HG02798 (cell line): ENCODE results near the gene NAV3.
"Not testable (repeated sequence)": the region's sequence is repeated elsewhere in the genome, so short reads cannot be mapped to it uniquely, and the experiment has no call there.

Experiments
- ATAC-seq: cut with Tn5 transposase; IDR thresholded peaks from one replicate; pipeline ENCODE4 v1.9.1; 2021; ENCODE audit warnings: mild to moderate bottlenecking; ENCODE audit not compliant: unreplicated experiment, poor library complexity

Gene NAV3

DNA sequence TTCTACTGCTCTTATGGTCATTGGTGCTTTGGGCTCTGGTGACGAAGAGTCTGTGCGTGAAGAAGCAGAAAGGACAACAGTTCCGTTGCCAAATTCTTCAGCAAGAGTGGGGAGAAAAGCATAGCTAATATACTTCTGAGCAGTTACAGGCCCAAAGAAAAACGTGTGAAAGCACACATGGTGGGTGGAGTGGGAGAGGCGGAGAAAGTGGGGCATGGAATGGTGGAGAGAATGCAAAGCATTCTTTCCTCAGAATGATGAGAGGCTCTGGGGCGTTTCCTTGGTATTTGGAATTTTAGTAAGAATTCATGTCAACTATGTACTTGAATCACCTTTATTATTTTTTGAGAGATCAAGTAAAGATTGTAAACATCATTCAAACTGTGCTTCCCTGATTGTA, 396.1 kb downstream of the NAV3 start:
- ATAC-seq = no peak

DNA sequence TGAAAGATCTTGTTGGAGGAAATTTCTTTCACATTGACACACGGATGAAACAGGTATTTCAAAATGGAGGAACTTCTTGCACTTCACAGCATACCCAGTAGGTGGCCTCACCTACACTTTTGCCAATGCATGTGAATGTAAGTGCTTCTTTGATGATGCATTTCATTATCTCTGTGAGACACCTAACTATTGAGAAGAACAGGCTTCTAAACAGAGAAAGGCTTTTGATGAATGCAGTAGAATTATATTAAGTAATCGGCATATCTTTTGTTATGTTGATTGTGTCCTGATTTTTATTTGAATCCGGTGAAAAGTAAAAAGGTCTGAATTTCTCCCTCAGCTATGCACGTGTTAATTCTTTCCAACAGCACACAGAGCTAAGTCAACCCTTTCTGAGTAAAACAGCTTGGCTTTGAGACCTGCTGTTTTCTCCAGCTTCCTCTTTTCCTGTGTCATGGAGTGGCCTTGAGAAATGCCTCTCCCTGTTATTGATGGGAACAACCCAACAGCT, 399.0 kb downstream of the NAV3 start:
- ATAC-seq = peak; percentile 97

DNA sequence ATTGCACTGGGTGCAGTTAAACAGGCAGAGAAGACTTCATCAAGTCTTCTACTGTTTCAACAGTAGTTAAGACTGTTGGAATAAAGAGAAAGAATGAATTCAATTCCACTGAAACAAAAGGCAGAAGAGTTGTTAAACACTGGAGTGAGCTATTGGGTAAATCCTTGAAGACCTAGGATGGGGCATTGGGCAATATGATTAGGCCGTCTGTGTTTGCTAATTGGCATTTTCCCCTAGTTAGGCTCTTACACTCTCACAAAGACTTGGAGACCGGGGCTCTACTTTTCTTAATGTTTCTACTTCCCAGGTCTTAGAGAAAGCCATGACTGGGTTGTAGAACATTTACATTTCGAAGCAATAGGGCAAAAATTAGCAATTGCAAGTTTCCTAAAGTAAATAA, 402.1 kb downstream of the NAV3 start:
- no peak for ATAC-seq

DNA sequence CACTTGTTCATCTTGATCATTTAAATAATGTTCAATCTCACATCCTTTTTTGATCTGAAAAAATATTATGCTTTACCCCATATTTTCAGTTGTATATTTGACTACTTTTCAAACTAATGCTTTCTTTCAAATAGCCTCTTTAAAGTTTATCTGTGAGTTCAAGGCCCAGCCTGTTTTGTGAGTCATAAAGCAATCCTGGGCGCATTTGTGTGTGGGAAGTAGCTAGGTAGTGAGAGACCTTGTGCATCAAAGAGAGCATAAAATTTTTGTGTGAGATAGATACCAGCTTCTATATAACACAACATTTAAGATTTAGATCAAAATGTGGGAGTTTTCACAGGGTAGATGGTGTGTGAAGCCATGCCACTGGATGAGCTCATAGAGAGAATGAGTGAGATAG, 405.6 kb downstream of the NAV3 start:
- ATAC-seq = no peak

DNA sequence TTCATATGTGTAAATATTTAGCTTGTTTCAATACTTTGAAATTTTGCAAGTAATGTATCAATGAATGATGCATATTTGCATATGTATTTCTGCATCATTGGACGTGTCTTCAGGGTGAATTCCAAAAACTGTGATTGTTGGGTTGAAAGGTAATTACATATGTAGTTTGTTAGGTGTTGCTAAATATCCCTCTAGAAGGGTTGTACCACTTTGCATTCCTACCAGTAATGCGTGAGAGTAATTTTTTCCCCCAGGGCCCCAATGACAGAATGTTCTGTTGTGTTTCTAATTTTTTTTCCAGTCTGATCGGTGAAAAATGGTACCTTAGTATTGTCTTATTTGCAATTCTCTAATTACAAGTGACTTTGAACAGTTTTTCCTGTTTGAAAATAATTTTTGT, 408.9 kb downstream of the NAV3 start:
- no peak for ATAC-seq

DNA sequence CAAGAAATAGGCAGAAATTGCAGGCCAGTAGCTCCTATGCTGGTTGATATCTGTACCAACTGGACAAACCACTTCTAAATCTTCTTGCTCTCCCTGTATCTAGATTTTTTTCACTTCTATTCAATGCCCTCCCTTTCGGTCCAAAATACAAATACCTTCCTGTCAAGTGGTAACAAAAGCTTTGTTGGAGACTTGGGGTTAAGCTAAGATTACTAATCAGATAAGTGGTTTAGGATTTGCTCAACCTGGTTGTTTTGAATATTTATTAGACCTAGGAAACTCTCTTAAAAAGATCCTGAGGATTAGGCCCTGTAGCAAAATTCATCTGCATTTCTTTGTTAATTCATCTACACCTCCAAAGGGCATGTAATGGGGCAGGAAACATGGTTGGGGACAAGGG, 410.1 kb downstream of the NAV3 start:
- ATAC-seq = no peak

DNA sequence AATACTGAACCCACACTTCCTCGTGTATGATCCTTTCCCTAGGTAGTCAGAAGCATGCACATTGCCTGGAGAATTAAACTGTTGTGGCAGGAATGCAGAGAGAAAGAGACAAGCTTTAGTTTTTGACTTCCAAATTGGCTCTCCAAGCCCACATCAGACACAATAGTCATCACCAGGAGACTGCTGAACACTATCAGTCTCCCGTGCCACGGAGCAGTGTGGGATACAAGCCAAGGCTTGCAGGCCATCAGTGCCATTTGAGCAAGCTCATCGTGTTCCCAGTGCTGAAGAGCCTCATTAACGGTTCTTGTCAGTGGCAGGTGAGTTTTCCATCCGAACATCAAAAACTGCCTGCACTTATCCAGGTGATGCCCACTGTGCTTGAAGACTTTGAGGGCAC, 410.8 kb downstream of the NAV3 start:
- no peak for ATAC-seq

DNA sequence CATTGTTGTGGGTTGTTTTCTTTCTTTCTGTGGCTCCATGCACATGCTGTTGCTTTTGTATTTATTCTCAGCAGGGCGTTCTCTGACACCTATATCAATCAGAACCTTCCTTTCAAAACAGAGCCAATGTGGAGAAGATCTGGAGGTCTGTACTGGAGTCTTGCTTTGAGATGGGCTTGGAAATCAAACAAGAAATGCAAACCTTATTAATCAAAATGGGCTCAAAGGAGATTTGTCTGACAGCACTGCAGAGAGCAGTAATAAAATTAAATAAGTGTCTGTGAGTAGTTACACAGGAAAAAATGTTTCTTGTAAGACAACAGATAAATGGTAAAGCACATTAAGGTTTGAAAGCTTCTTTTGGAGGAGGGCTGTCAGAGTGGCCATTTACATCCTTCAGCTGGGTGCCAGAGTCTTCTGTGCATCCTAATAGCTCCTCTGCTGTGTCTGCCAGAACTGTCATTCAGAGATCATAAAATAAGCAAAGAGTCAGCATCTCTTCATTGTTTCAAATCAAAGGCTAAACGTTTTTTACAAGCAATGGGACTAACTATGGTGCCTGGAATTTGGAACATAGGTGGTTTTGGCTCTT, 414.3 kb downstream of the NAV3 start:
- ATAC-seq = no peak

DNA sequence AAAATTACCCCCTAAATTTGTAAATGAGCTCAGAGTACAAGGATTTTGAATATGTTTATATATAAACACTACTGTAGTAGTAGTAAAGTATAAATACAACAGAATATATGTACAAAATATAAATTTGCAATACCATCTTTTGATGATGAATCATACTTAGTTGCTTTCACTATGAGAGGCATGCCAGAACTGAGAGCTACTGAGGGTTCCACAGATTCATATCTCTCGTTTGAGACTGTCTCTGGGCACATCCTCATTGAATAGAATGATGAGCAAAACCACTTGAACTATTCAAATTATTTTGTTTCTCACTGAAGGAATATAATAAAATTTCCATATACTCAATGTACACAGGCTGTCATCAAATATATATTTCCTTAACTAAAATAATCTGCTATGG, 417.6 kb downstream of the NAV3 start:
- ATAC-seq = no peak

DNA sequence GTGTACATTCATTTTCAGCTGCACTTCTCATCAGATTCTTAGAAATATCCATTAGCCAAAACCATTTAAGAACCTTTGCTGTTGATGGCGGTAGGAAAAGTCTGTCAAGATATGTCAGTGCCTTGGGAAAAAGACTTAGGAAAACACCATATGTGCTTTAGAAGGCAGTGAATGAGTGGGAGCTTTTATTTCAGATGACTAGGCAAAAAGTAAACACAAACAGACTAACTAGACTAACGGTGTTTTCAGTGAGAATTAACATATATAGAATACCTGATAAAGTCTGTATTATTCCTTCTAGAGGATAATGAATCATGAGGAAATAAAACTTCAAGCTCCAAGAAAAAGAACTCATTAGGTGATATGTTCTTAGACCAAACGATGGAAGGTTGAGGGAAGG, 418.9 kb downstream of the NAV3 start:
- ATAC-seq = no peak

DNA sequence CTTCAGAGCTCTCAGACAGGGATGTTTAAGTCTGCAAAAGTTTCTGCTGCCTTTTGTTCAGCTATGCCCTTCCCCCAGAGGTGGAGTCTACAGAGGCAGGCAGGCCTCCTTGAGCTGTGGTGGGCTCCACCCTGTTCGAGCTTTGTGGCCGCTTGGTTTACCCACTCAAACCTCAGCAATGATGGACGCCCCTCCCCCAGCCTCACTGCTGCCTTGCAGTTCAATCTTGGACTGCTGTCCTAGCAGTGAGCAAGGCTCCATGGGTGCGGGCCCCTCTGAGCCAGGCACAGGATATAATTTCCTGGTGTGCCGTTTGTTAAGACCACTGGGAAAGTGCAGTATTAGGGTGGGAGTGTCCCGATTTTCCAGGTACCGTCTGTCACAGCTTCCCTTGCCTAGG, 427.0 kb downstream of the NAV3 start:
- ATAC-seq = not testable (repeated sequence)

DNA sequence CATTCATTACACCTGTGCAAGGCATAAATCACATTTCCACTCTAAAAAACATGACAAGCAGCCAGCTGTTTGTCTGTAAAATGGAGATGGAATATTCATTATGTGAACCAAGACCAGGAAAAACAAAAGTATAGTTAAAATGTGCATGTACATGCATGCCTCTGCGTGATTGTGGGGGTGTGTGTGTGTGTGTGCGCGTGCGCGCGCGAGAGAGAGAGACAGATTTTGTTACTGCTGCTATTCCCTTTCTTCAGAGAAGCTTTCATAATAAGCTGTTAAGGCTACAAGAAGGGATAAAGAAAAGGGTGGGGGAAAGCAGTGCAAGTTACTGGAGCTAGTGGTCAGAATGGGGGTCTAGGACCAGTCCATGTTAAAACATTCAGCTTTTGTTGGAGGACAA, 430.3 kb downstream of the NAV3 start:
- no peak for ATAC-seq

DNA sequence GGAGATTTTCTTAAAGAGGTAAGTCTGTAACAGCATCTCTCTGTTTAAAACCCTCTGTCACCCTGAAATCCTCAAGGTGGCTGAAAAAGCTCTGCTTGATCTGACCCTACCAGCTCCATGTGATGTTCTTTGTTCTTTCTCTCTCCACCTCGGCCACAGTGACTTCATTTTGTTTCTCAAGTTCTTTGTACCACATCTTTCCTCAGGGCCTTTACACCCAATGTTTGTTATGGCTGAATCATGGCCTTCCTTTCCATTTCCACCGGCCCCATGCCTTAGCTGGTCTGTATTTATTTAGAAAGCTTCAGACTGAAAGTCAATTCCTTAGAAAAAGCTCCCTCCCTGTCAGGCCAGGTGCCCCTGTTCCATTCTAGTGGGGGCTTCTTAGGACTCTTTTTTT, 431.2 kb downstream of the NAV3 start:
- no peak for ATAC-seq
